Osteocyte (in vitro differentiated cells): Measurements from ENCODE around the gene CRHR2. TPM values are rescaled to one million over a fixed set of nuclear protein-coding genes. Genes with fewer than 3 reads are reported as not detected.

Experiments used
- DNase-seq: peaks from one replicate; pipeline ENCODE4 v3.0.0; 2021; ENCODE audit warnings: mixed read lengths; ENCODE audit not compliant: unreplicated experiment; ENCODE audit errors: extremely low spot score
- H3K27ac Mint-ChIP-seq: one replicate; pipeline ENCODE4 v1.8.0; 2021; ENCODE audit warnings: mild to moderate bottlenecking, mixed read lengths; ENCODE audit not compliant: unreplicated experiment
- H3K27me3 Mint-ChIP-seq: one replicate; pipeline ENCODE4 v1.8.0; 2021; ENCODE audit warnings: mixed read lengths; ENCODE audit not compliant: unreplicated experiment
- H3K36me3 Mint-ChIP-seq: one replicate; pipeline ENCODE4 v1.8.0; 2021; ENCODE audit warnings: mixed read lengths; ENCODE audit not compliant: unreplicated experiment
- H3K4me1 Mint-ChIP-seq: one replicate; pipeline ENCODE4 v1.8.0; 2021; ENCODE audit warnings: mixed read lengths; ENCODE audit not compliant: unreplicated experiment
- H3K4me3 Mint-ChIP-seq: one replicate; pipeline ENCODE4 v1.8.0; 2021; ENCODE audit warnings: mild to moderate bottlenecking, moderate library complexity, mixed read lengths; ENCODE audit not compliant: unreplicated experiment
- H3K9me3 Mint-ChIP-seq: one replicate; pipeline ENCODE4 v1.8.0; 2021; ENCODE audit warnings: mixed read lengths; ENCODE audit not compliant: unreplicated experiment
- total RNA-seq: library from RNA; stranded (reverse); gene quantifications from 2 replicates; pipeline ENCODE4 v1.2.1, GENCODE V29; 2021
- TF ChIP-seq, protein P1 (sequence below): fragments of 200-600 bp; sonication (generic); IDR thresholded peaks from 2 replicates; pipeline ENCODE4 v1.5.0; 2021; ENCODE audit warnings: antibody characterized with exemption, mild to moderate bottlenecking, moderate library complexity

The CRHR2 gene
- total RNA-seq, 1 donor from 2014 or later: not detected

DNA sequence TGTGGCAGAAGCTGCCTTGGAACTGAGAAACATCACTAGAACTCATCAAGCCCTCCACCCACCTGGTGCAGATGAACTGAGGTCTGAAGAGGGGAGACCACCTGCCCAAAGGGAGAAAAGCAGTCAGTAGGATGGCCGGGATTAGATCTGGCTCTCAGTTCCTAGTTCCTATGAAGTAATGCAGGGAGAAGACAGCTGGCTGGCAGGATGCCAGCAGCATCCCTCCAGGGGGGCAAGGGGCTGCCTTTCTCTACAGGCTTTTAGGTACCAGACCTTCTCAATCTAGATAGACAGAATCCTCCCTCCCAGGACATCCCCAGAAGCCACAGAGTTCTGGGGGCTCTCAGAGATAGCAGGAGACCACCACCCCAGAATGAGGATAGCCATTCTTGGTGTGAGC, 7.8 kb downstream of the CRHR2 start:
- Mint-ChIP-seq H3K4me3 (no peak overlapping the region), H3K4me1 (no peaks in the 10 kb centered on the region), H3K9me3 (no peaks in the 10 kb centered on the region), H3K27me3 (peaks cover 45% of the 10 kb centered on the region), H3K27ac (no peak overlapping the region), H3K36me3 (no peaks in the 10 kb centered on the region)
- TF ChIP-seq, protein P1, sequence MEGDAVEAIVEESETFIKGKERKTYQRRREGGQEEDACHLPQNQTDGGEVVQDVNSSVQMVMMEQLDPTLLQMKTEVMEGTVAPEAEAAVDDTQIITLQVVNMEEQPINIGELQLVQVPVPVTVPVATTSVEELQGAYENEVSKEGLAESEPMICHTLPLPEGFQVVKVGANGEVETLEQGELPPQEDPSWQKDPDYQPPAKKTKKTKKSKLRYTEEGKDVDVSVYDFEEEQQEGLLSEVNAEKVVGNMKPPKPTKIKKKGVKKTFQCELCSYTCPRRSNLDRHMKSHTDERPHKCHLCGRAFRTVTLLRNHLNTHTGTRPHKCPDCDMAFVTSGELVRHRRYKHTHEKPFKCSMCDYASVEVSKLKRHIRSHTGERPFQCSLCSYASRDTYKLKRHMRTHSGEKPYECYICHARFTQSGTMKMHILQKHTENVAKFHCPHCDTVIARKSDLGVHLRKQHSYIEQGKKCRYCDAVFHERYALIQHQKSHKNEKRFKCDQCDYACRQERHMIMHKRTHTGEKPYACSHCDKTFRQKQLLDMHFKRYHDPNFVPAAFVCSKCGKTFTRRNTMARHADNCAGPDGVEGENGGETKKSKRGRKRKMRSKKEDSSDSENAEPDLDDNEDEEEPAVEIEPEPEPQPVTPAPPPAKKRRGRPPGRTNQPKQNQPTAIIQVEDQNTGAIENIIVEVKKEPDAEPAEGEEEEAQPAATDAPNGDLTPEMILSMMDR: no peak
- DNase-seq: no peak

GRCh38 chr7:30671793-30672465, 10.3 kb downstream of the CRHR2 start:
- no peak overlapping the region for H3K27ac Mint-ChIP-seq
- H3K4me1 Mint-ChIP-seq: no peaks in the 10 kb centered on the region
- H3K9me3 Mint-ChIP-seq: no peaks in the 10 kb centered on the region
- no peak for DNase-seq
- peaks cover 25% of the 10 kb centered on the region for H3K27me3 Mint-ChIP-seq
- TF ChIP-seq, protein P1: no peak
- no peak overlapping the region for H3K4me3 Mint-ChIP-seq
- H3K36me3 Mint-ChIP-seq: no peaks in the 10 kb centered on the region

DNA sequence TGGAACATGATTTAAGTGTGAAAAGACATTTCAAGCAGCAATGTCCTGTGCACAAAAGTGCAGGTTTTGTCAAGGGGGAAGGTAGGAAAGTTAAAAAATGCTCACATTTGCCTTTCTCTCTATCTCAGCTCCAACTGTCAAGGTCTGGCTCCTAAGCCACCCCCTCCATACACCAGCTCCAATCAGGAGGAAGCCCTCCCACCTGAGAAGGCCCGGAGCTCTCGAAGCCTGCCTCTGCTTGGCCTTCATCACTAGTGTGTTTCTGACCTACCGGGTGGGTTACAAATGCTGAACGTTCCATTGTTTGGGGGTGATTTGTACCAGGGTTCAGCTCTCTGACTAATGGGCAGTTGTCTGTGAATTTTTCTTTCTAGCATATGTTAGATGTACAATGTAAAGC, 14.2 kb downstream of the CRHR2 start:
- H3K9me3 Mint-ChIP-seq: no peaks in the 10 kb centered on the region
- H3K4me3 Mint-ChIP-seq: no peak overlapping the region
- H3K36me3 Mint-ChIP-seq: no peaks in the 10 kb centered on the region
- DNase-seq: no peak
- peaks cover 25% of the 10 kb centered on the region for H3K27me3 Mint-ChIP-seq
- H3K4me1 Mint-ChIP-seq: no peaks in the 10 kb centered on the region
- H3K27ac Mint-ChIP-seq: no peak overlapping the region
- TF ChIP-seq, protein P1: no peak

DNA sequence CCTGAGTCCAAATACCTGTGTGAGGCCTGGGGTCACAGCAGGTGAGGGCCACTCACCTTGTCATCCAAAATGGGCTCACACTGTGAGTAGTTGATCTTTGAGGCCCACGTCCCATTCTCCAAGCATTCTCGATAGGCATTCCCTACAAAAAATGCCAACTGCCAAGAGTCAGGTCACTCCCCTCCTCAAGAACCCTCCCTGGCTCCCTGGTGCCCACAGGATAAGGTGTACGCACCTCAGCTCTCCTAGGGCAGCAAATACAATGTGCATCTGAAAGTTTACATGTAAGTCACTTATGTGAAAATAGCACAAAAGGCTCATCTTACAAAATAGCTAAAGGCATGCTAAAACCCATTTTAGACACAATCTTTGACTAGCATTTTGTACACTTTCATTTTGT, 15.1 kb downstream of the CRHR2 start:
- TF ChIP-seq, protein P1: no peak
- H3K27ac Mint-ChIP-seq: no peak overlapping the region

GRCh38 chr7:30665449-30665848, 16.8 kb downstream of the CRHR2 start:
- H3K27me3 Mint-ChIP-seq: peaks cover 33% of the 10 kb centered on the region
- H3K36me3 Mint-ChIP-seq: no peaks in the 10 kb centered on the region
- no peak overlapping the region for H3K4me3 Mint-ChIP-seq
- no peak overlapping the region for H3K27ac Mint-ChIP-seq
- H3K4me1 Mint-ChIP-seq: no peaks in the 10 kb centered on the region
- TF ChIP-seq, protein P1: no peak
- H3K9me3 Mint-ChIP-seq: no peaks in the 10 kb centered on the region
- DNase-seq: no peak

More for the DNA sequence above, 15.1 kb downstream of the CRHR2 start:
- Mint-ChIP-seq H3K9me3 (no peaks in the 10 kb centered on the region), H3K27me3 (peaks cover 30% of the 10 kb centered on the region), H3K4me3 (no peak overlapping the region), H3K4me1 (no peaks in the 10 kb centered on the region), H3K36me3 (no peaks in the 10 kb centered on the region)
- no peak for DNase-seq
